ENCODE results near the gene SMARCC1. TPM values are rescaled to one million over a fixed set of nuclear protein-coding genes. Genes with fewer than 3 reads are reported as not detected.

The SMARCC1 gene
- total RNA-seq, 2 donors from 2014 or later = 25.9 to 34.3 TPM

GRCh38 chr3:47713655-47714054, 68.0 kb downstream of the SMARCC1 start:
- no peak for TF ChIP-seq CTCF (IDR thresholded peaks at IDR 0.05)
- no peak for TF ChIP-seq POLR2A (IDR thresholded peaks at IDR 0.05)
- Histone ChIP-seq H3K27me3 (no peaks in the 10 kb centered on the region), H3K36me3 (replicated peaks in 1 of 2; ENCODE audit: insufficient read depth in 1 of 2, low read depth in 2 of 2) (peaks cover 0 to 21% of the 10 kb centered on the region in 2 donors), H3K4me1 (no peaks in the 10 kb centered on the region), H3K27ac (no peak overlapping the region), H3K4me3 (no peak overlapping the region), H3K9me3 (no peaks in the 10 kb centered on the region)
- intact Hi-C loops (cut with DNase I) = no loop called here
- ATAC-seq = no peak
- DNase-seq = no peak
- WGBS, 2 donors = 88 to 96% methylated on average over 2 of the region's 2 CpGs

GRCh38 chr3:47712398-47712797, 69.3 kb downstream of the SMARCC1 start:
- peaks cover 0 to 27% of the 10 kb centered on the region in 2 donors for H3K36me3 ChIP-seq (replicated peaks in 1 of 2; ENCODE audit: insufficient read depth in 1 of 2, low read depth in 2 of 2)

GRCh38 chr3:47711596-47711995, 70.1 kb downstream of the SMARCC1 start:
- Histone ChIP-seq H3K27ac (no peak overlapping the region), H3K27me3 (no peaks in the 10 kb centered on the region), H3K4me3 (no peak overlapping the region), H3K9me3 (no peaks in the 10 kb centered on the region), H3K36me3 (replicated peaks in 1 of 2; ENCODE audit: insufficient read depth in 1 of 2, low read depth in 2 of 2) (peaks cover 0 to 30% of the 10 kb centered on the region in 2 donors), H3K4me1 (no peaks in the 10 kb centered on the region)
- DNase-seq (no peak), ATAC-seq (no peak)
- intact Hi-C loops (cut with DNase I) = no loop called here
- TF ChIP-seq POLR2A (IDR thresholded peaks at IDR 0.05) (no peak), CTCF (IDR thresholded peaks at IDR 0.05) (no peak)
- WGBS, 2 donors = 94 to 97% methylated on average over 3 of the region's 3 CpGs

More at GRCh38 chr3:47712398-47712797, 69.3 kb downstream of the SMARCC1 start:
- Histone ChIP-seq H3K27me3 (no peaks in the 10 kb centered on the region), H3K4me1 (no peaks in the 10 kb centered on the region), H3K4me3 (no peak overlapping the region), H3K9me3 (no peaks in the 10 kb centered on the region), H3K27ac (no peak overlapping the region)
- DNase-seq (no peak), ATAC-seq (no peak)
- no peak for TF ChIP-seq CTCF (IDR thresholded peaks at IDR 0.05)
- 86 to 88% methylated on average over 2 of the region's 2 CpGs for WGBS, 2 donors
- intact Hi-C loops (cut with DNase I) = no loop called here

GRCh38 chr3:47705391-47705790, 76.3 kb downstream of the SMARCC1 start:
- no peak for TF ChIP-seq POLR2A (IDR thresholded peaks at IDR 0.05)
- TF ChIP-seq CTCF (IDR thresholded peaks at IDR 0.05) = no peak
- intact Hi-C loops (cut with DNase I) = no loop called here
- Histone ChIP-seq H3K36me3 (replicated peaks in 1 of 2; ENCODE audit: insufficient read depth in 1 of 2, low read depth in 2 of 2) (peaks cover 4 to 41% of the 10 kb centered on the region in 2 donors), H3K27ac (no peak overlapping the region), H3K27me3 (no peaks in the 10 kb centered on the region), H3K9me3 (no peaks in the 10 kb centered on the region), H3K4me3 (no peak overlapping the region), H3K4me1 (no peaks in the 10 kb centered on the region)
- 77 to 87% methylated on average over 1 of the region's 1 CpG for WGBS, 2 donors
- DNase-seq (no peak), ATAC-seq (no peak)

- no peak overlapping the region for H3K4me3 ChIP-seq
- no peaks in the 10 kb centered on the region for H3K9me3 ChIP-seq
- no peaks in the 10 kb centered on the region for H3K27me3 ChIP-seq
- WGBS, 2 donors = 98 to 99% methylated on average over 3 of the region's 3 CpGs
- H3K27ac ChIP-seq = no peak overlapping the region
- DNase-seq = no peak
- intact Hi-C loops (cut with DNase I) = no loop called here
- ATAC-seq = no peak
- H3K36me3 ChIP-seq (replicated peaks in 1 of 2; ENCODE audit: insufficient read depth in 1 of 2, low read depth in 2 of 2) = peaks cover 4 to 36% of the 10 kb centered on the region in 2 donors
- TF ChIP-seq POLR2A (IDR thresholded peaks at IDR 0.05) (no peak), CTCF (IDR thresholded peaks at IDR 0.05) (no peak)
- H3K4me1 ChIP-seq = no peaks in the 10 kb centered on the region
Measured at GRCh38 chr3:47704237-47704612, 77.5 kb downstream of the SMARCC1 start.
